ENCODE results near the gene CDH3.

Gene CDH3

DNA sequence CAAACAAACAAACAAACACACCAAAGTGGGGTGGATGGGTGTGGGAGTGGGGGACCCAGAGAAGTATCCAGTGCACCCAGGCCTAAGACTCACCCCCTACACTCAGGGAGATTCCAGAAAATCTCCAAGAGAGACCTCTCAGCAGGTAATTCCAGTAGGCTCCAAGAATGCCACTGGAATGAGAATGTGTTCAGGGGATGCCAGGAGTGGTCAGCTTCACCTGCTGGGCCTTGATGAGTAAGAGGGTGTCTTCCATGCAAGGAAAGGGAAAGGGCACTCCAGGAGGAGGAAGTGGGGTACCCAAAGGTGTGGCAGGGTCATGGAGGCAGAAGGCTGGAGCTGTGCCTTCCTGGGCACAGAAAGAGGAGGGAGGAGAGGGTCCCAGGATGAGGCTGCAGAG is 101.8 kb downstream of the CDH3 start:
- TF ChIP-seq TAF1 (IDR thresholded peaks at IDR 0.05; ENCODE audit: low read depth) (no peak), NFIC (IDR thresholded peaks at IDR 0.05) (no peak), TEAD4 (IDR thresholded peaks at IDR 0.05) (peak; percentile 7; the same call in 1 of the 2 replicates), EGR1 (IDR thresholded peaks at IDR 0.05) (no peak)

GRCh38 chr16:68749432-68749831 is 104.3 kb downstream of the CDH3 start:
- TF ChIP-seq ZBTB7A (IDR thresholded peaks at IDR 0.05; ENCODE audit: low read depth) (no peak), EP300 (IDR thresholded peaks at IDR 0.05; ENCODE audit: borderline replicate concordance) (no peak), TAF1 (IDR thresholded peaks at IDR 0.05; ENCODE audit: low read depth) (no peak), NFIC (IDR thresholded peaks at IDR 0.05) (no peak), RAD21 (IDR thresholded peaks at IDR 0.05; ENCODE audit: low read depth) (peak; percentile 9; the same call in 1 of the 2 replicates)
- TF ChIP-seq, protein P1, sequence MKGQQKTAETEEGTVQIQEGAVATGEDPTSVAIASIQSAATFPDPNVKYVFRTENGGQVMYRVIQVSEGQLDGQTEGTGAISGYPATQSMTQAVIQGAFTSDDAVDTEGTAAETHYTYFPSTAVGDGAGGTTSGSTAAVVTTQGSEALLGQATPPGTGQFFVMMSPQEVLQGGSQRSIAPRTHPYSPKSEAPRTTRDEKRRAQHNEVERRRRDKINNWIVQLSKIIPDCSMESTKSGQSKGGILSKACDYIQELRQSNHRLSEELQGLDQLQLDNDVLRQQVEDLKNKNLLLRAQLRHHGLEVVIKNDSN (IDR thresholded peaks at IDR 0.05): no peak

Data from Ishikawa (cell line).